ENCODE results near the gene TCF7L2. TPM values are rescaled to one million over a fixed set of nuclear protein-coding genes. Genes with fewer than 3 reads are reported as not detected.

Gene TCF7L2
- total RNA-seq, 8 experiments from 2014 or later: 2.2 to 62.9 (median 7.5) TPM

GRCh38 chr10:112918771-112919170 is 31.3 kb upstream of the TCF7L2 start:
- Histone ChIP-seq H3K4me1 (replicated peaks in 1 of 2) (peaks cover 0 to 27% of the 10 kb centered on the region in 2 donors), H3K27ac (no peak overlapping the region), H3K4me3 (no peak overlapping the region)
- no peak for ATAC-seq (replicated peaks in 6 of 8)
- in situ Hi-C loops (cut with MboI; ENCODE audit: low pct_unique_long_range_greater_than_20kb in 2 of 9, low sequenced_read_pairs in 9 of 9, unreplicated experiment in 9 of 9): no loop called here
- 40 to 100% (median 50%) methylated on average over 1 of the region's 1 CpG; no CpG with 5 or more reads in 5 of the 10 experiments for WGBS, 10 experiments

- in situ Hi-C loops (cut with MboI; ENCODE audit: low pct_unique_long_range_greater_than_20kb in 2 of 9, low sequenced_read_pairs in 9 of 9, unreplicated experiment in 9 of 9): no loop called here
- no peak for ATAC-seq (replicated peaks in 6 of 8)
- H3K4me1 ChIP-seq (replicated peaks in 1 of 2): peaks cover 0 to 21% of the 10 kb centered on the region in 2 donors
- WGBS, 10 experiments: 34 to 100% (median 88%) methylated on average over 1 to 7 of the region's 7 CpGs; no CpG with 5 or more reads in 1 of the 10 experiments
- no peak overlapping the region for H3K4me3 ChIP-seq
- H3K27ac ChIP-seq: no peak overlapping the region
Measured at GRCh38 chr10:112919721-112920120, 30.3 kb upstream of the TCF7L2 start.

DNA sequence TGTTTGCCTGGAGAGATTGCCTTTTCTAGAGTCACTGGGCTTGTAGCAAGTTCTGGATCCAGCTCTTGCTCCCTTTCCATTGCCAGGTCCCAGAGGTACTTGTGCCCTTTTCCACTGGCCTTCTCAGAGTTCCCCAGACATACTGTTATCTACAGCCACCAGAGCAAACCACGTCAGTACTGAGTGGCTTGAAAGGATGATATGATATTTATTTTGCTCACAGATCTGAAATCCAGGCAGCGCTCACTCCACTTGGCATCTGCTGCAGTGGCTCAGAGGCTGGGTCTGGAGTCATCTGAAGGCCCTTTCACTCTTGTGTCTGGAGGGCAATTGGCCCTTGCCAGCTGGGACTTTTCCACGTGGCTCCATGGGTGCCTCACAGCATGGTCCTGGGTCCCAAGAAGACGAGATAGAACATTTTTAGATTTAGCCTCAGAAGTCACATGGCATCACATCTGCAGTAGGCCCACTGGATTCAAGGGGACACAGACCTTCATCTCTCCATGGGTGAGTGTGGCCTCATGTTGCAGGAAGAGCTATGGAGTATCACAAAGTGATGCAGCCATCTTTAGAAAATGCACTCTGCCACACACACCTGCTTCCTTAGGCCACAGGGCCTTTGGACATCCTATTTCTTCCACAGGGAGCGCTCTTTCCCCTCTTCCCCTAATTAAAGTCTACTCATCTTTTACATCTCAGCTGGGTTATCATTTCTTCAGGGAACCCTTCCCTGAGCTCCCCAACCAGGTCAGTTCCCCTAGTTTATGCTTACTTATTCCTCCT is 22.9 kb upstream of the TCF7L2 start:
- in situ Hi-C loops (cut with MboI; ENCODE audit: low pct_unique_long_range_greater_than_20kb in 2 of 9, low sequenced_read_pairs in 9 of 9, unreplicated experiment in 9 of 9): no loop called here
- Histone ChIP-seq H3K4me1 (replicated peaks in 1 of 2) (no peaks in the 10 kb centered on the region), H3K4me3 (no peak overlapping the region), H3K27ac (no peak overlapping the region)
- WGBS, 10 experiments: 40 to 100% (median 87%) methylated on average over 1 to 4 of the region's 5 CpGs; no CpG with 5 or more reads in 2 of the 10 experiments
- no peak for ATAC-seq (replicated peaks in 6 of 8)

GRCh38 chr10:112927980-112928379 is 22.1 kb upstream of the TCF7L2 start:
- no peaks in the 10 kb centered on the region for H3K4me1 ChIP-seq (replicated peaks in 1 of 2)
- H3K4me3 ChIP-seq: no peak overlapping the region
- in situ Hi-C loops (cut with MboI; ENCODE audit: low pct_unique_long_range_greater_than_20kb in 2 of 9, low sequenced_read_pairs in 9 of 9, unreplicated experiment in 9 of 9): no loop called here
- H3K27ac ChIP-seq: no peak overlapping the region
- 50 to 100% (median 70%) methylated on average over 1 to 2 of the region's 2 CpGs; no CpG with 5 or more reads in 1 of the 10 experiments for WGBS, 10 experiments
- ATAC-seq (replicated peaks in 6 of 8): no peak

DNA sequence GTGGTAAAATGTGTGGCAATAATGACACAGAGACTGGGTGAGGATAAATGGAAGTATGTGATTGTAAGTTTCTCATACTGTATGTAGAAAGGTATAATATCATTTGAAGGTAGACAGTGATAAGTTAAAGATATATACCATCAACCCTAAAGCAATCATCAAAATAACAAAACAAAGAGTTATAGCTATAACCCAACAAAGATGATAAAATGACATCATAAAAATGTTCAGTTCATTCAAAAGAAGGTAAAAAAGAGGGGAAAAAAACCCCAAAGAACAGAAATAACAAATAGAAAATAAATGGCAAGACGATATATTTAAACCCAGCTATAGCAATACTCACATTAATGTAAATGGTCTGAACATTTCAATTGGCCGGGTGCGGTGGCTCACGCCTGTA is 17.4 kb upstream of the TCF7L2 start:
- no peak for ATAC-seq (replicated peaks in 6 of 8)
- Histone ChIP-seq H3K4me1 (replicated peaks in 1 of 2) (no peaks in the 10 kb centered on the region), H3K27ac (no peak overlapping the region), H3K4me3 (no peak overlapping the region)
- in situ Hi-C loops (cut with MboI; ENCODE audit: low pct_unique_long_range_greater_than_20kb in 2 of 9, low sequenced_read_pairs in 9 of 9, unreplicated experiment in 9 of 9): no loop called here
- 80 to 100% (median 93%) methylated on average over 2 to 4 of the region's 4 CpGs; no CpG with 5 or more reads in 2 of the 10 experiments for WGBS, 10 experiments

DNA sequence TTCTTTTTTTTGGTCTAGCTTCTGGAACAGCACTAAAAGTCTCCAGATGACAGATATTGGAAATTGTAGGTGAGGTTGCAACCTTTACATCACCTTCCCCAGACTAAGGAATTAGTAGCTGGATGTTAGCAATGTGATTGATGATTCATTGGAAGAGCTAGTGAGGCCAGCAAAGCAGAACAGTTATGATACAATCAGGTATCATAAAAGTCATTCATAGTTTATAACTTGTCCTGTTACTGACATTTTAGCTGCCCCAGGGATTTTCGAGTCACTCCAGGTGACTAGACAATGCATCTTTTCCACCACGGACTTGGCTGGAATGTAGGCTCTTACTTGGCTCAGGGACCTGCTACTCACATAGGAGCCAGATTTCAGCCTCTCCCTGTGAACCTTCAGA is 15.9 kb upstream of the TCF7L2 start:
- WGBS, 10 experiments: 57 to 100% (median 74%) methylated on average over 1 to 2 of the region's 2 CpGs; no CpG with 5 or more reads in 4 of the 10 experiments
- Histone ChIP-seq H3K4me1 (replicated peaks in 1 of 2) (peaks cover 0 to 7% of the 10 kb centered on the region in 2 donors), H3K27ac (no peak overlapping the region), H3K4me3 (no peak overlapping the region)
- ATAC-seq (replicated peaks in 6 of 8): peak in 1 of 8 experiments; percentile 21
- in situ Hi-C loops (cut with MboI; ENCODE audit: low pct_unique_long_range_greater_than_20kb in 2 of 9, low sequenced_read_pairs in 9 of 9, unreplicated experiment in 9 of 9): no loop called here

DNA sequence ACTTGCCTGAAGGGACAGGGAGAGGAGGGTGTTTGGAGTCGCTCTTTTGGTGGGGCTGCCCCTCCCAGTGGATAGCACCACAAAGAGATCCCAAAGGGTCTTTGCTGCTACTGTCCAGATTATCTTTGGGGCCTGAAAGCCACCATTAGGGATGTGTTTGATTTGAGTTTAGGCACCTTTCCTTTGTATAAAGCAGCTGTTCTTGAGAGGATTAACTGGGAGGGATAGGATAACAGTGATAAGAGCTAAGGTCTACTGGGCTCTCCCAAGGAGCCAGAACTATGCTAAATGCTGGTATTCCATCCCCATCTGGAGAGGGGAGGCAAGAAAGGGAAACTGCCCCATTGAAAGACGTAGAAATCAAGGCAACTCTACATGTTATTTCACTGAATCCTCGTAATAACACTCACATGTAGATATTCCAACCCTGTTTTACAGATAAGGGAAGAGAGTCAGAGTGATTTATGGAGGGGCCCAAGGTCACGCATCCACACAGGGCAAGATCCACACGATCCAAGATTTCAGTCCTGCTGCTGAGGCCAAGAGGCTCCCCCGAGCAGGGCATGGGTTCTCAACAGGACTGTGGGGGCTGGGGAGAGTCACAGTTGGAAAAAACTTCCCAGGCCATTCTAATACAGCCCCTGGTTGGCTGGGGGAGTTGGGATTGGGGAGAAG is 11.1 kb upstream of the TCF7L2 start:
- Histone ChIP-seq H3K4me3 (no peak overlapping the region), H3K27ac (no peak overlapping the region), H3K4me1 (replicated peaks in 1 of 2) (peaks cover 0 to 9% of the 10 kb centered on the region in 2 donors)
- peak in 1 of 8 experiments; percentile 43 for ATAC-seq (replicated peaks in 6 of 8)
- in situ Hi-C loops (cut with MboI; ENCODE audit: low pct_unique_long_range_greater_than_20kb in 2 of 9, low sequenced_read_pairs in 9 of 9, unreplicated experiment in 9 of 9): no loop called here
- 50 to 90% (median 76%) methylated on average over 1 to 5 of the region's 6 CpGs; no CpG with 5 or more reads in 3 of the 10 experiments for WGBS, 10 experiments

- no peak overlapping the region for H3K27ac ChIP-seq
- WGBS, 10 experiments: 38 to 100% (median 84%) methylated on average over 1 to 5 of the region's 5 CpGs; no CpG with 5 or more reads in 2 of the 10 experiments
- in situ Hi-C loops (cut with MboI; ENCODE audit: low pct_unique_long_range_greater_than_20kb in 2 of 9, low sequenced_read_pairs in 9 of 9, unreplicated experiment in 9 of 9): no loop called here
Measured at GRCh38 chr10:112945811-112946210, 4.2 kb upstream of the TCF7L2 start.

DNA sequence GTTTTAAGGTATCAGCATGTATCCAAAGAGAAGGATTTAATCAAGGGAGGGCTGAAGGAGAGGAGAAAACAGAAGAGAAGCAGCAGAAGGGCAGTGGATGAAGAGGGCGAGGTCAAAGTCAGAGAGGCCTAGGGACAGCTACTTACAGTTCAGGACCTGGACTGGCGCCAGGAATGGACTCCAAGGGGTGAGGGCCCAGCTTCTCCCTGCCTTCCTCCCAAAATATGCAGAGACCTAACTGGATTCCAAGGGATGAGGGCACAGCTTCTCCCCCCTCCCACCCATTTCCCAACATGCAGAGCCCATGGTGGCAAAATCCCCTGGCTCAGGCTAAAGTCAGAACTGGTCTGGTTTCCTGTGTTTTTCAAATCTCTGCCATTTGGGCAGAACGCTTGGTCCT is 3.4 kb upstream of the TCF7L2 start:
- no peak for ATAC-seq (replicated peaks in 6 of 8)
- Histone ChIP-seq H3K4me1 (replicated peaks in 1 of 2) (peaks cover 0 to 3% of the 10 kb centered on the region in 2 donors), H3K4me3 (no peak overlapping the region), H3K27ac (no peak overlapping the region)
- WGBS, 10 experiments: 60 to 100% (median 100%) methylated on average over 1 to 2 of the region's 3 CpGs; no CpG with 5 or more reads in 4 of the 10 experiments
- in situ Hi-C loops (cut with MboI; ENCODE audit: low pct_unique_long_range_greater_than_20kb in 2 of 9, low sequenced_read_pairs in 9 of 9, unreplicated experiment in 9 of 9): no loop called here

More at GRCh38 chr10:112945811-112946210, 4.2 kb upstream of the TCF7L2 start:
- no peak for ATAC-seq (replicated peaks in 6 of 8)
- H3K4me1 ChIP-seq (replicated peaks in 1 of 2): peaks cover 0 to 3% of the 10 kb centered on the region in 2 donors
- no peak overlapping the region for H3K4me3 ChIP-seq

- ATAC-seq (replicated peaks in 6 of 8): no peak
- in situ Hi-C loops (cut with MboI; ENCODE audit: low pct_unique_long_range_greater_than_20kb in 2 of 9, low sequenced_read_pairs in 9 of 9, unreplicated experiment in 9 of 9): no loop called here
- no peak overlapping the region for H3K27ac ChIP-seq
- WGBS, 10 experiments: 83 to 100% (median 100%) methylated on average over 1 of the region's 1 CpG; no CpG with 5 or more reads in 3 of the 10 experiments
- H3K4me1 ChIP-seq (replicated peaks in 1 of 2): peaks cover 0 to 7% of the 10 kb centered on the region in 2 donors
- no peak overlapping the region for H3K4me3 ChIP-seq
Measured at GRCh38 chr10:112948196-112948595, 1.9 kb upstream of the TCF7L2 start.

GRCh38 chr10:112949143-112949823 is 764 bp upstream of the TCF7L2 start:
- in situ Hi-C loops (cut with MboI; ENCODE audit: low pct_unique_long_range_greater_than_20kb in 2 of 9, low sequenced_read_pairs in 9 of 9, unreplicated experiment in 9 of 9): no loop called here
- 8 to 70% (median 27%) methylated on average over 2 to 9 of the region's 9 CpGs for WGBS, 10 experiments
- peaks cover 0 to 16% of the 10 kb centered on the region in 2 donors for H3K4me1 ChIP-seq (replicated peaks in 1 of 2)
- ATAC-seq (replicated peaks in 6 of 8): peak in 4 of 8 experiments; percentile 1 to 14 (median 4)
- peak overlapping the region; percentile 33 to 87 (median 74) for H3K4me3 ChIP-seq
- no peak overlapping the region for H3K27ac ChIP-seq

GRCh38 chr10:112950714-112951358 is 789 bp downstream of the TCF7L2 start:
- WGBS, 10 experiments: 0 to 2% (median 0%) methylated on average over 3 to 10 of the region's 56 CpGs; no CpG with 5 or more reads in 2 of the 10 experiments
- in situ Hi-C loops (cut with MboI; ENCODE audit: low pct_unique_long_range_greater_than_20kb in 2 of 9, low sequenced_read_pairs in 9 of 9, unreplicated experiment in 9 of 9): loop anchor here in 3 of 9 experiments (25.0 kb wide), 2 partner anchors 161 to 436 kb away; no protein-coding TSS in a partner anchor
- Histone ChIP-seq H3K4me1 (replicated peaks in 1 of 2) (peaks cover 0 to 28% of the 10 kb centered on the region in 2 donors), H3K4me3 (peak overlapping the region; percentile 33 to 87 (median 74)), H3K27ac (peak overlapping the region; percentile 75 to 95)
- no peak for ATAC-seq (replicated peaks in 6 of 8)
